Measurements from ENCODE around the gene CASQ2.

CASQ2 gene

GRCh38 chr1:115768549-115768948 is at the start of gene CASQ2:
Gene CASQ2 (minus strand): TSS chr1:115768714. CDS start chr1:115768541, 173 bp downstream.
- no peak for DNase-seq (ENCODE audit: low spot score)

- no peak for DNase-seq (ENCODE audit: low spot score)
Observed at GRCh38 chr1:115815694-115816093, 47.2 kb upstream of the CASQ2 start.

- no peak for DNase-seq (ENCODE audit: low spot score)
Observed at GRCh38 chr1:115814685-115815398, 46.3 kb upstream of the CASQ2 start.

GRCh38 chr1:115813727-115814126 is 45.2 kb upstream of the CASQ2 start:
- no peak for DNase-seq (ENCODE audit: low spot score)

GRCh38 chr1:115811140-115811828 is 42.8 kb upstream of the CASQ2 start:
- no peak for DNase-seq (ENCODE audit: low spot score)

- no peak for DNase-seq (ENCODE audit: low spot score)
Observed at GRCh38 chr1:115810609-115811008, 42.1 kb upstream of the CASQ2 start.

GRCh38 chr1:115809847-115810246 is 41.3 kb upstream of the CASQ2 start:
- no peak for DNase-seq (ENCODE audit: low spot score)

- DNase-seq (ENCODE audit: low spot score), result no peak
Observed at GRCh38 chr1:115809076-115809475, 40.6 kb upstream of the CASQ2 start.

- DNase-seq (ENCODE audit: low spot score), result no peak
Observed at GRCh38 chr1:115807723-115808122, 39.2 kb upstream of the CASQ2 start.

GRCh38 chr1:115805597-115805996 is 37.1 kb upstream of the CASQ2 start:
- no peak for DNase-seq (ENCODE audit: low spot score)

- DNase-seq (ENCODE audit: low spot score), result no peak
Observed at GRCh38 chr1:115802416-115802815, 33.9 kb upstream of the CASQ2 start.

GRCh38 chr1:115797486-115797885 is 29.0 kb upstream of the CASQ2 start:
- DNase-seq (ENCODE audit: low spot score), result no peak

- DNase-seq (ENCODE audit: low spot score), result no peak
Observed at GRCh38 chr1:115796897-115797296, 28.4 kb upstream of the CASQ2 start.

- no peak for DNase-seq (ENCODE audit: low spot score)
Observed at GRCh38 chr1:115796036-115796435, 27.5 kb upstream of the CASQ2 start.

GRCh38 chr1:115794976-115795639 is 26.6 kb upstream of the CASQ2 start:
- DNase-seq (ENCODE audit: low spot score), result no peak

- DNase-seq (ENCODE audit: low spot score), result no peak
Observed at GRCh38 chr1:115793162-115793561, 24.6 kb upstream of the CASQ2 start.

GRCh38 chr1:115791816-115792215 is 23.3 kb upstream of the CASQ2 start:
- no peak for DNase-seq (ENCODE audit: low spot score)

GRCh38 chr1:115790846-115791245 is 22.3 kb upstream of the CASQ2 start:
- DNase-seq (ENCODE audit: low spot score), result no peak

GRCh38 chr1:115790356-115790755 is 21.8 kb upstream of the CASQ2 start:
- DNase-seq (ENCODE audit: low spot score), result no peak

- no peak for DNase-seq (ENCODE audit: low spot score)
Observed at GRCh38 chr1:115783311-115783710, 14.8 kb upstream of the CASQ2 start.

- no peak for DNase-seq (ENCODE audit: low spot score)
Observed at GRCh38 chr1:115782571-115783281, 14.2 kb upstream of the CASQ2 start.

- no peak for DNase-seq (ENCODE audit: low spot score)
Observed at GRCh38 chr1:115781851-115782250, 13.3 kb upstream of the CASQ2 start.

GRCh38 chr1:115781343-115781742 is 12.8 kb upstream of the CASQ2 start:
- DNase-seq (ENCODE audit: low spot score), result no peak

Data from ecto neural progenitor cell (in vitro differentiated cells).